ENCODE data around the gene TLR9. TPM values are rescaled to one million over a fixed set of nuclear protein-coding genes. Genes with fewer than 3 reads are reported as not detected.

TLR9 gene
- total and polyA plus RNA-seq, 4 experiments from 2014 or later: 2.3 to 3.0 TPM; not detected in 2

DNA sequence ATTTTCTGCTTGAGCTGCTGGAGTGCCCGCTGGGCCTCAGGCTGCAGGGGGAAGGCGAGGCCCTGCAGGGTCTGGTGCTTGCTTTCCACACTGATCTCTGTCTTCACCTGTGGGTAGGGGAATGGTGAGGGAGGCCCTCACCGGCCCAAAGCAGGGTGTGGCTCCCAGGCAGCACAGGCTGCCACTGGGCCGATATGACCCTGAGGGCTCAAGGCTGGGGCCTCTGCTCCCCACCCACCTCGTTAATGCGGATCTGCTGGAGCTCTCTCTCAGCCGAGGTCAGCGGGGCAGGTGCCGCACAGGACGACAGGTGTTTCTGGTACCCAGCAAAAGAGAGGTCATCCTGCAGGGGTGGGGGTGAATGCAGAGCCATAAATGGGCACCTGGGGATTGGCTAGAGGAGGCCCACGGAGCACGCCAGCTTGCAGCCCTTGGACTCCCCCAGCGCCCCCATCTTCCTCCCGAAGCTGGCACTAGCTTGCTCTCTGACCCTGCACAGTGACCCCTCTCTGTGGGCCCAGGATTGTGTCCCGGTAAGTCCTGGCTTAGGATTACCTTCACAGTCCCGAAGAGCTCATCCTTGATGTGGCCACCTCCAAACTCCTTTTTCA lies 5.5 kb upstream of the TLR9 start:
- Mint-ChIP-seq H3K27ac (peak overlapping the region in 5 of 7 donors; percentile 29 to 82 (median 62)), H3K9me3 (no peaks in the 10 kb centered on the region), H3K4me1 (peaks cover 27 to 77% (median 45%) of the 10 kb centered on the region in 4 donors), H3K4me3 (no peak overlapping the region), H3K27me3 (no peaks in the 10 kb centered on the region), H3K36me3 (peaks cover 14 to 53% of the 10 kb centered on the region in 2 donors)
- H3K36me3 ChIP-seq (ENCODE audit: insufficient read depth, low read length): peaks cover 50% of the 10 kb centered on the region
- no peaks in the 10 kb centered on the region for H3K9me3 ChIP-seq (ENCODE audit: control insufficient read depth in 1 of 2, low read length in 2 of 2)
- CTCF ChIA-PET (ENCODE audit: partially characterized antibody): interaction anchor here (0.7 to 31.1 kb wide), 23 partner anchors 9 to 219 kb away, joined by 3 to 684 read pairs (median 5); partner anchors contain the start of genes GLYCTK, PPM1M, TLR9 and WDR82
- intact Hi-C loops (cut with micrococcal nuclease): loop anchor here (1.0 to 2.0 kb wide), 2 partner anchors 108 to 216 kb away; no protein-coding TSS in a partner anchor
- POLR2A ChIA-PET (ENCODE audit: partially characterized antibody): interaction anchor here (0.7 to 38.1 kb wide), 10 partner anchors 8 to 109 kb away, joined by 3 to 1950 read pairs (median 13); partner anchors contain the start of genes GLYCTK, PPM1M, TWF2 and WDR82
- no peak overlapping the region for H3K27ac ChIP-seq (ENCODE audit: low read depth, low read length)
- DNase-seq: peak in 1 of 5 donors; percentile 40
- H3K4me1 ChIP-seq (ENCODE audit: insufficient read depth, low read length): peaks cover 57% of the 10 kb centered on the region
- no peak overlapping the region for H3K4me3 ChIP-seq (ENCODE audit: low read length in 2 of 2)
- no peaks in the 10 kb centered on the region for H3K27me3 ChIP-seq (ENCODE audit: insufficient read depth, low read length)

DNA sequence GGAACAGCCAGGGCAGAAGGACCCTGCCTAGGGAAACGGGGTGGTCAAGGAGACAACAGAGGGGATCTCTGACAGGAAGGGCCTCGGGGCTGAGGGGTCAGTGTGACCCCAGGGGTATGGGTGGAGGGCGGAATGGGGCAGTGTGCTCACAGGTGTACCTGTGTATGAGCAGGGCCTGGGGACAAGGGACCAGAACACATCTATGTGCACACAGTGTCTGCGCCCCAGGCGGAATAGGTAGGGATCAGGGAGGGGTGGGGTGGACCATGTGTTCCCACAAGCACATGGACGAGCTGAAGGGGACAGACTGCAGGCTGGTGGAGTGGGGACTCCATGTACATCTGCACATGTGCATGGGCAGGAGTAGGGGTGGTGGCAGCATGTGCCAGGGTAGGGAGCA lies 5.0 kb upstream of the TLR9 start:
- H3K4me1 ChIP-seq (ENCODE audit: insufficient read depth, low read length): peaks cover 57% of the 10 kb centered on the region
- Mint-ChIP-seq H3K36me3 (peaks cover 14 to 53% of the 10 kb centered on the region in 2 donors), H3K9me3 (no peaks in the 10 kb centered on the region), H3K4me3 (peak overlapping the region in 1 of 8 donors; percentile 17), H3K27me3 (no peaks in the 10 kb centered on the region), H3K4me1 (peaks cover 28 to 77% (median 47%) of the 10 kb centered on the region in 4 donors), H3K27ac (peak overlapping the region in 5 of 7 donors; percentile 4 to 89 (median 60))
- intact Hi-C loops (cut with micrococcal nuclease): loop anchor here (2.0 kb wide), 1 partner anchor 216 kb away; no protein-coding TSS in a partner anchor
- H3K27ac ChIP-seq (ENCODE audit: low read depth, low read length): no peak overlapping the region
- no peaks in the 10 kb centered on the region for H3K27me3 ChIP-seq (ENCODE audit: insufficient read depth, low read length)
- peaks cover 48% of the 10 kb centered on the region for H3K36me3 ChIP-seq (ENCODE audit: insufficient read depth, low read length)
- CTCF ChIA-PET (ENCODE audit: partially characterized antibody): interaction anchor here (1.5 to 31.1 kb wide), 12 partner anchors 9 to 216 kb away, joined by 5 to 684 read pairs (median 14); partner anchors contain the start of genes GLYCTK, PPM1M, TLR9 and WDR82
- H3K9me3 ChIP-seq (ENCODE audit: control insufficient read depth in 1 of 2, low read length in 2 of 2): no peaks in the 10 kb centered on the region
- peak in 1 of 5 donors; percentile 15 for DNase-seq
- POLR2A ChIA-PET (ENCODE audit: partially characterized antibody): interaction anchor here (0.7 to 38.1 kb wide), 8 partner anchors 9 to 109 kb away, joined by 4 to 1950 read pairs (median 15); partner anchors contain the start of genes GLYCTK, PPM1M, TWF2 and WDR82
- no peak overlapping the region for H3K4me3 ChIP-seq (ENCODE audit: low read length in 2 of 2)

GRCh38 chr3:52229656-52230055 lies 4.2 kb upstream of the TLR9 start:
- intact Hi-C loops (cut with micrococcal nuclease): loop anchor here (2.0 kb wide), 1 partner anchor 217 kb away; no protein-coding TSS in a partner anchor
- DNase-seq: no peak
- H3K4me3 ChIP-seq (ENCODE audit: low read length in 2 of 2): no peak overlapping the region
- no peaks in the 10 kb centered on the region for H3K27me3 ChIP-seq (ENCODE audit: insufficient read depth, low read length)
- Mint-ChIP-seq H3K4me3 (no peak overlapping the region), H3K9me3 (no peaks in the 10 kb centered on the region), H3K27me3 (no peaks in the 10 kb centered on the region), H3K36me3 (peaks cover 14 to 49% of the 10 kb centered on the region in 2 donors), H3K27ac (peak overlapping the region in 1 of 7 donors; percentile 79), H3K4me1 (peaks cover 24 to 76% (median 45%) of the 10 kb centered on the region in 4 donors)
- CTCF ChIA-PET (ENCODE audit: partially characterized antibody): interaction anchor here (3.3 to 31.1 kb wide), 4 partner anchors 9 to 108 kb away, joined by 20 to 684 read pairs (median 231); partner anchors contain the start of genes GLYCTK, TLR9 and WDR82
- no peaks in the 10 kb centered on the region for H3K9me3 ChIP-seq (ENCODE audit: control insufficient read depth in 1 of 2, low read length in 2 of 2)
- peaks cover 55% of the 10 kb centered on the region for H3K4me1 ChIP-seq (ENCODE audit: insufficient read depth, low read length)
- no peak overlapping the region for H3K27ac ChIP-seq (ENCODE audit: low read depth, low read length)
- peaks cover 42% of the 10 kb centered on the region for H3K36me3 ChIP-seq (ENCODE audit: insufficient read depth, low read length)
- POLR2A ChIA-PET (ENCODE audit: partially characterized antibody): interaction anchor here (1.3 to 38.1 kb wide), 5 partner anchors 8 to 110 kb away, joined by 4 to 1950 read pairs (median 19); partner anchors contain the start of genes GLYCTK, TWF2 and WDR82

DNA sequence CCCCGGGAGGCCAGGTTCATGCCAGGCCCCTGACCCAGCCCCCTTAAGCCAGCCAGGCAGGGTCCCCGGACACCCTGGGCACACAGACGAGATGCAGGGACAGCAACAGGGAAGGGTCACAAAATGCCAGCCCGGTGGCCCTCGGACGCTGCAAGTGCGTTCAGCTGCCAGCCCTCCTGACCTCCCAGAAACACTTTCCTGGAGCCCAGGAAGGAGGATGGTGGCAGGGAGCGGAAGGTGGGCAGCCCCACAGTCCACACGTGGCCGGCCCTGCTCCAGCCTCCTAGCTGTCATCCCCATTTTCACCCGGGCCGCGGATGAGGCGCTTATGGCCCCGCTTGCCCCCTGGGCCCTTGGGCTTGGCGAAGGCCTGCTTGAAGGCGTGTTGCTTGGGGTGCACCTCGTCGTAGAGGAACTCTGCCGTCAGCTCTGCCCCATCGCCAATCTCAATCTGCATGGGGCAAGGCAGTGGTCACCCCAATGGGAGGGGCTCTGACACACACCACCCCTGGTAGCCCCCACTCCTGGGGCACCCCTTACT lies 3.4 kb upstream of the TLR9 start:
- intact Hi-C loops (cut with micrococcal nuclease): no loop called here
- no peak for DNase-seq
- CTCF ChIA-PET (ENCODE audit: partially characterized antibody): interaction anchor here (11.0 to 31.1 kb wide), 3 partner anchors 8 to 109 kb away, joined by 179 to 684 read pairs (median 283); partner anchors contain the start of genes GLYCTK, TLR9 and WDR82
- H3K36me3 ChIP-seq (ENCODE audit: insufficient read depth, low read length): peaks cover 34% of the 10 kb centered on the region
- Mint-ChIP-seq H3K27ac (no peak overlapping the region), H3K27me3 (no peaks in the 10 kb centered on the region), H3K4me1 (peaks cover 22 to 76% (median 48%) of the 10 kb centered on the region in 4 donors), H3K36me3 (peaks cover 14 to 50% of the 10 kb centered on the region in 2 donors), H3K9me3 (no peaks in the 10 kb centered on the region), H3K4me3 (no peak overlapping the region)
- no peak overlapping the region for H3K4me3 ChIP-seq (ENCODE audit: low read length in 2 of 2)
- no peak overlapping the region for H3K27ac ChIP-seq (ENCODE audit: low read depth, low read length)
- no peaks in the 10 kb centered on the region for H3K27me3 ChIP-seq (ENCODE audit: insufficient read depth, low read length)
- H3K9me3 ChIP-seq (ENCODE audit: control insufficient read depth in 1 of 2, low read length in 2 of 2): no peaks in the 10 kb centered on the region
- POLR2A ChIA-PET (ENCODE audit: partially characterized antibody): interaction anchor here (0.5 to 38.1 kb wide), 3 partner anchors 11 to 190 kb away, joined by 5 to 1950 read pairs (median 18); partner anchors contain the start of genes GLYCTK, TWF2 and WDR82
- peaks cover 55% of the 10 kb centered on the region for H3K4me1 ChIP-seq (ENCODE audit: insufficient read depth, low read length)

DNA sequence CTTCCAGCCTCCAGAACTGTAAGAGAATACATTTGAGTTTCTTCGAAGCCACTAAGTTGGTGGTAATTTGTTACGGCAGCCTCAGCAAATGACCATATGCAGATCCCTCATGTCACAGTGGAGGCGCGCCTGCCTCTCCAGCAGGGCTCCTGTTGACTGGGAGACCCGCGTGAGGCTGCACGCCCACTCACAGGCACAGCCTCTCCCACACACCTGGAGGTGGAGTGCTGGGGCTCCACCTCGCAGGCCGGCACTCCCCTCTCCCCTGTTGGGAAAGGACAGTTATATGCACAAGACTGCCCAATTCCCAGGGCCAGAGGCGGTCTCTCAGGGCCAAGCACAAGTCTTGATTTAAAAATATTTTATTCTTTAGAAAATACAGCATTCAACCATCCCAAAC lies 2.8 kb upstream of the TLR9 start:
- no peaks in the 10 kb centered on the region for H3K27me3 Mint-ChIP-seq
- peak overlapping the region in 1 of 7 donors; percentile 22 for H3K27ac Mint-ChIP-seq
- POLR2A ChIA-PET (ENCODE audit: partially characterized antibody): interaction anchor here (4.1 to 38.1 kb wide), 2 partner anchors 11 to 52 kb away, joined by 18 to 1950 read pairs; partner anchors contain the start of genes GLYCTK, TWF2 and WDR82
- no peaks in the 10 kb centered on the region for H3K27me3 ChIP-seq (ENCODE audit: insufficient read depth, low read length)
- no peaks in the 10 kb centered on the region for H3K9me3 ChIP-seq (ENCODE audit: control insufficient read depth in 1 of 2, low read length in 2 of 2)
- CTCF ChIA-PET (ENCODE audit: partially characterized antibody): interaction anchor here (11.0 to 31.1 kb wide), 3 partner anchors 7 to 109 kb away, joined by 179 to 684 read pairs (median 283); partner anchors contain the start of genes GLYCTK, TLR9 and WDR82
- peaks cover 14 to 46% of the 10 kb centered on the region in 2 donors for H3K36me3 Mint-ChIP-seq
- H3K9me3 Mint-ChIP-seq: no peaks in the 10 kb centered on the region
- no peak overlapping the region for H3K27ac ChIP-seq (ENCODE audit: low read depth, low read length)
- H3K4me3 Mint-ChIP-seq: no peak overlapping the region
- H3K4me1 Mint-ChIP-seq: peaks cover 27 to 76% (median 50%) of the 10 kb centered on the region in 4 donors
- intact Hi-C loops (cut with micrococcal nuclease): no loop called here
- H3K4me3 ChIP-seq (ENCODE audit: low read length in 2 of 2): no peak overlapping the region
- no peak for DNase-seq
- peaks cover 33% of the 10 kb centered on the region for H3K36me3 ChIP-seq (ENCODE audit: insufficient read depth, low read length)
- peaks cover 58% of the 10 kb centered on the region for H3K4me1 ChIP-seq (ENCODE audit: insufficient read depth, low read length)

- intact Hi-C loops (cut with micrococcal nuclease): no loop called here
- no peak overlapping the region for H3K4me3 Mint-ChIP-seq
- ChIA-PET CTCF (ENCODE audit: partially characterized antibody) (interaction anchor here (0.7 to 31.1 kb wide), 6 partner anchors 7 to 224 kb away, joined by 3 to 684 read pairs (median 4); partner anchors contain the start of genes GLYCTK and WDR82), POLR2A (ENCODE audit: partially characterized antibody) (interaction anchor here (1.3 to 13.6 kb wide), 3 partner anchors 10 to 53 kb away, joined by 4 to 156 read pairs (median 10); partner anchors contain the start of genes TWF2 and WDR82)
- no peaks in the 10 kb centered on the region for H3K27me3 Mint-ChIP-seq
- Histone ChIP-seq H3K4me1 (ENCODE audit: insufficient read depth, low read length) (peaks cover 58% of the 10 kb centered on the region), H3K27ac (ENCODE audit: low read depth, low read length) (no peak overlapping the region), H3K4me3 (ENCODE audit: low read length in 2 of 2) (no peak overlapping the region), H3K27me3 (ENCODE audit: insufficient read depth, low read length) (no peaks in the 10 kb centered on the region), H3K9me3 (ENCODE audit: control insufficient read depth in 1 of 2, low read length in 2 of 2) (no peaks in the 10 kb centered on the region), H3K36me3 (ENCODE audit: insufficient read depth, low read length) (peaks cover 33% of the 10 kb centered on the region)
- H3K36me3 Mint-ChIP-seq: peaks cover 14 to 45% of the 10 kb centered on the region in 2 donors
- peaks cover 27 to 76% (median 52%) of the 10 kb centered on the region in 4 donors for H3K4me1 Mint-ChIP-seq
- no peaks in the 10 kb centered on the region for H3K9me3 Mint-ChIP-seq
- no peak for DNase-seq
- H3K27ac Mint-ChIP-seq: peak overlapping the region in 2 of 7 donors; percentile 13 to 22
Observed at GRCh38 chr3:52227766-52228165, 2.3 kb upstream of the TLR9 start.

All from CD4-positive, alpha-beta memory T cell (primary cell).